ENCODE data around the gene TGIF2. TPM values are rescaled to one million over a fixed set of nuclear protein-coding genes. Genes with fewer than 3 reads are reported as not detected.

Gene TGIF2
- total and polyA plus RNA-seq, 2 of the 13 experiments (the other 11 are each of a cell fraction or from before 2014, with no cell fraction given), result 41.3 to 53.9 TPM

DNA sequence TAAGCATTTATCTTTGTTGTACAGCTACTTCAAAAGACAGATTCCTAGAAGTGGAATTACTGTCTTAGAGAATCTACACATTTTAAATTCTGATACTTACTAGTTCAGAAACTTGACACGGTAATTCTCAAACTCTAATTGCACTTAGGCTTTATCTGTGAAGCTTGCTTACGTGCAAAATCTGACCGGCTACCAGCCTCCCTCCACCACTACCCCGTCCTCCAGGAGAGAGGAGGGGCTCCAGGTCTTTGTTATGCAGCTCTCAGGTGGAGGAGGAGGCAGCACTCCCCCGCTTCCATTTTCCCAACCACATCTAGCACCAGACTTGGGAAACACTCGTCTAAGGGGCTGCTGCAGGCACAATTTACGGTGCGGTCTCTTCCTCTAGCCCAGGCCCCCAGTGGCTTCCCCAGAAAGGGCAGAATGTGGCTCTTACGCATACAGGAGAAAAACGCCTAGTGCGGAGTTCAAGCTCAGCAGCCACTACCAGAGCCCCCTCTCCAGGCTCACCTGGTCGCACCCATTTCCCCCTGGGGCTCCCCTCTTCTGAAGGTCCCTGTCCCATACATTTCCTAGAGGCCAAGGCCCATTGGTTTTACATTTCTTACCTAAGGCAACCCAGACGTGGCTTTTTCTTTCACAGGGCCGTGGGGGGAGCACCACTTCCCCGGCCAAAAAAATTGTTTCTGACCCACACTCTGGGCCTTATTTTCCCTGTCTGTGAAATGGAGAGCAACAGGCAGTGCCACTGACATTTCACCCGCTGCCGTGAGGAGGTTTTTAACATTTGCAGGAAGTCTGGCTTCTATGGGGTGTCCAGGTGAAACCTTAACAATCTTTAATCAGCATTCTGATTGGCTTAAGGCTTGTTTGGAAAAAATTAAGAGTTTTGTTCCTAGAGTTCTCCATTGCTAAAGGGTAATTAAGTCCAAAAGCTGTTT, 1.6 kb upstream of the TGIF2 start (continued):
- TF ChIP-seq HMGXB4 (CRISPR knock-in tag; IDR thresholded peaks at IDR 0.05; ENCODE audit: borderline replicate concordance in 1 of 2, low read depth in 1 of 2), result peak; percentile 37 to 50; a peak in 1 of 4 replicates
- TF ChIP-seq, protein P1, sequence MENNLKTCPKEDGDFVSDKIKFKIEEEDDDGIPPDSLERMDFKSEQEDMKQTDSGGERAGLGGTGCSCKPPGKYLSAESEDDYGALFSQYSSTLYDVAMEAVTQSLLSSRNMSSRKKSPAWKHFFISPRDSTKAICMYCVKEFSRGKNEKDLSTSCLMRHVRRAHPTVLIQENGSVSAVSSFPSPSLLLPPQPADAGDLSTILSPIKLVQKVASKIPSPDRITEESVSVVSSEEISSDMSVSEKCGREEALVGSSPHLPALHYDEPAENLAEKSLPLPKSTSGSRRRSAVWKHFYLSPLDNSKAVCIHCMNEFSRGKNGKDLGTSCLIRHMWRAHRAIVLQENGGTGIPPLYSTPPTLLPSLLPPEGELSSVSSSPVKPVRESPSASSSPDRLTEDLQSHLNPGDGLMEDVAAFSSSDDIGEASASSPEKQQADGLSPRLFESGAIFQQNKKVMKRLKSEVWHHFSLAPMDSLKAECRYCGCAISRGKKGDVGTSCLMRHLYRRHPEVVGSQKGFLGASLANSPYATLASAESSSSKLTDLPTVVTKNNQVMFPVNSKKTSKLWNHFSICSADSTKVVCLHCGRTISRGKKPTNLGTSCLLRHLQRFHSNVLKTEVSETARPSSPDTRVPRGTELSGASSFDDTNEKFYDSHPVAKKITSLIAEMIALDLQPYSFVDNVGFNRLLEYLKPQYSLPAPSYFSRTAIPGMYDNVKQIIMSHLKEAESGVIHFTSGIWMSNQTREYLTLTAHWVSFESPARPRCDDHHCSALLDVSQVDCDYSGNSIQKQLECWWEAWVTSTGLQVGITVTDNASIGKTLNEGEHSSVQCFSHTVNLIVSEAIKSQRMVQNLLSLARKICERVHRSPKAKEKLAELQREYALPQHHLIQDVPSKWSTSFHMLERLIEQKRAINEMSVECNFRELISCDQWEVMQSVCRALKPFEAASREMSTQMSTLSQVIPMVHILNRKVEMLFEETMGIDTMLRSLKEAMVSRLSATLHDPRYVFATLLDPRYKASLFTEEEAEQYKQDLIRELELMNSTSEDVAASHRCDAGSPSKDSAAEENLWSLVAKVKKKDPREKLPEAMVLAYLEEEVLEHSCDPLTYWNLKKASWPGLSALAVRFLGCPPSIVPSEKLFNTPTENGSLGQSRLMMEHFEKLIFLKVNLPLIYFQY (CRISPR knock-in tag; IDR thresholded peaks at IDR 0.05; ENCODE audit: borderline replicate concordance), result no peak
- TF ChIP-seq KDM4B (CRISPR knock-in tag; IDR thresholded peaks at IDR 0.05), result 0 out of 2 replicates have a peak, but pooled peaks have one; percentile 30
- 0 out of 2 replicates have a peak, but pooled peaks have one; percentile 28 for TF ChIP-seq MIXL1 (CRISPR knock-in tag; IDR thresholded peaks at IDR 0.05)
- TF ChIP-seq POLR2A (IDR thresholded peaks at IDR 0.05; ENCODE audit: insufficient read depth in 1 of 2, low read depth in 2 of 2, low read length in 2 of 2), result peak; percentile 20 to 63; a peak in 2 of 4 replicates
- 0 out of 4 replicates have a peak, but pooled peaks of 1 of the 2 experiments have one; percentile 13 for TF ChIP-seq EP300 (IDR thresholded peaks at IDR 0.05; ENCODE audit: low read depth in 2 of 2, low read length in 2 of 2)
- no peak for TF ChIP-seq EP300 (CRISPR knock-in tag; IDR thresholded peaks at IDR 0.05; ENCODE audit: borderline replicate concordance)
- no peak for TF ChIP-seq MTF2 (CRISPR knock-in tag; IDR thresholded peaks at IDR 0.05; ENCODE audit: borderline replicate concordance)
- no peak for TF ChIP-seq SATB2 (CRISPR knock-in tag; IDR thresholded peaks at IDR 0.05)
- no peak for TF ChIP-seq ATM (IDR thresholded peaks at IDR 0.05; ENCODE audit: borderline replicate concordance)
- TF ChIP-seq SMAD1 (CRISPR knock-in tag; IDR thresholded peaks at IDR 0.05; ENCODE audit: borderline replicate concordance, low read depth), result 0 out of 2 replicates have a peak, but pooled peaks have one; percentile 30
- TF ChIP-seq ZFX (CRISPR knock-in tag; IDR thresholded peaks at IDR 0.05; ENCODE audit: low read depth), result peak; percentile 62
- peak; percentile 57 for TF ChIP-seq SAFB2 (CRISPR knock-in tag; IDR thresholded peaks at IDR 0.05; ENCODE audit: borderline replicate concordance, low read depth)
